Measurements from ENCODE around the gene MCF2L.
"Not testable (repeated sequence)": the region's sequence is repeated elsewhere in the genome, so short reads cannot be mapped to it uniquely, and the experiment has no call there.

- TF ChIP-seq POLR2A (IDR thresholded peaks at IDR 0.05; ENCODE audit: low read depth, low read length); POLR2AphosphoS5 (IDR thresholded peaks at IDR 0.05; ENCODE audit: low read depth, low read length); TAF1 (IDR thresholded peaks at IDR 0.05; ENCODE audit: low read depth, low read length); PAX5 (IDR thresholded peaks at IDR 0.05; ENCODE audit: insufficient read depth, low read length, severe bottlenecking); SPI1 (IDR thresholded peaks at IDR 0.05; ENCODE audit: low read depth, low read length); POU2F2 (IDR thresholded peaks at IDR 0.05; ENCODE audit: low read depth, low read length): not testable (repeated sequence)
Measured at GRCh38 chr13:112941765-112942164, 27.2 kb upstream of the MCF2L start.

Measured in GM12891 (cell line).